ENCODE results near the gene EFHB.
"Not testable (repeated sequence)": the region's sequence is repeated elsewhere in the genome, so short reads cannot be mapped to it uniquely, and the experiment has no call there.

EFHB gene

GRCh38 chr3:19931180-19931692 lies 2.8 kb downstream of the EFHB start:
- DNase-seq = no peak

GRCh38 chr3:19920401-19921080 lies 13.5 kb downstream of the EFHB start:
- no peak for DNase-seq

GRCh38 chr3:19917167-19917566 lies 16.9 kb downstream of the EFHB start:
- no peak for DNase-seq

GRCh38 chr3:19911452-19911851 lies 22.6 kb downstream of the EFHB start:
- DNase-seq = no peak

- no peak for DNase-seq
Measured at GRCh38 chr3:19907523-19907922, 26.5 kb downstream of the EFHB start.

GRCh38 chr3:19903649-19904048 lies 30.4 kb downstream of the EFHB start:
- DNase-seq = no peak

- DNase-seq = no peak
Measured at GRCh38 chr3:19901918-19902317, 32.1 kb downstream of the EFHB start.

- no peak for DNase-seq
Measured at GRCh38 chr3:19901337-19901736, 32.7 kb downstream of the EFHB start.

GRCh38 chr3:19899833-19900232 lies 34.2 kb downstream of the EFHB start:
- DNase-seq = not testable (repeated sequence)

GRCh38 chr3:19899264-19899663 lies 34.8 kb downstream of the EFHB start:
- DNase-seq = no peak

GRCh38 chr3:19898721-19899120 lies 35.3 kb downstream of the EFHB start:
- DNase-seq = no peak

- DNase-seq = no peak
Measured at GRCh38 chr3:19891740-19892139, 42.3 kb downstream of the EFHB start.

GRCh38 chr3:19888428-19889152 lies 45.4 kb downstream of the EFHB start:
- no peak for DNase-seq

- not testable (repeated sequence) for DNase-seq
Measured at GRCh38 chr3:19887122-19887521, 46.9 kb downstream of the EFHB start.

- DNase-seq = no peak
Measured at GRCh38 chr3:19886404-19886803, 47.6 kb downstream of the EFHB start.

- DNase-seq = peak; percentile 7 to 75
Measured at GRCh38 chr3:19885468-19885867, 48.5 kb downstream of the EFHB start.

GRCh38 chr3:19881852-19882251 lies 52.2 kb downstream of the EFHB start:
- DNase-seq = no peak

GRCh38 chr3:19881036-19881435 lies 53.0 kb downstream of the EFHB start:
- no peak for DNase-seq

GRCh38 chr3:19877656-19878055 lies 56.4 kb downstream of the EFHB start:
- no peak for DNase-seq

GRCh38 chr3:19866751-19867347 lies 67.2 kb downstream of the EFHB start:
- peak; percentile 34 to 78 for DNase-seq

GRCh38 chr3:19855318-19855717 lies 78.7 kb downstream of the EFHB start:
- DNase-seq = peak; percentile 13 to 57

GRCh38 chr3:19846609-19847008 lies 87.4 kb downstream of the EFHB start:
- not testable (repeated sequence) for DNase-seq
